Neural progenitor cell (in vitro differentiated cells): Measurements from ENCODE around the gene PPP2R1B. TPM values are rescaled to one million over a fixed set of nuclear protein-coding genes. Genes with fewer than 3 reads are reported as not detected.

Experiments used
- DNase-seq: peaks from one replicate; pipeline ENCODE4 v3.0.0-alpha.2; 2016; ENCODE audit warnings: low spot score
- H2AFZ ChIP-seq: fragments of 200-600 bp; sonication (generic); replicated peaks from 2 replicates; pipeline ENCODE4 v1.6.1; 2016; ENCODE audit warnings: antibody characterized with exemption
- H3F3A ChIP-seq: fragments of 200-600 bp; sonication (generic); 2 replicates; pipeline ENCODE4 v1.6.1; 2016; ENCODE audit warnings: antibody characterized with exemption, low read depth
- H3K27ac ChIP-seq: fragments of 200-600 bp; sonication (generic); 2 replicates; pipeline ENCODE4 v1.5.1; 2016; ENCODE audit warnings: mild to moderate bottlenecking
- H3K27me3 ChIP-seq: fragments of 200-600 bp; sonication (generic); 2 replicates; pipeline ENCODE4 v1.6.1; 2016; ENCODE audit warnings: mild to moderate bottlenecking, moderate library complexity
- H3K36me3 ChIP-seq: fragments of 200-600 bp; sonication (generic); 2 replicates; pipeline ENCODE4 v1.5.1; 2016
- H3K4me1 ChIP-seq: fragments of 200-600 bp; sonication (generic); 2 replicates; pipeline ENCODE4 v1.6.1; 2016; ENCODE audit warnings: mixed run types
- H3K4me2 ChIP-seq: fragments of 200-600 bp; sonication (generic); 2 replicates; pipeline ENCODE4 v1.6.1; 2016
- H3K4me3 ChIP-seq: fragments of 200-600 bp; sonication (generic); 2 replicates; pipeline ENCODE4 v1.5.1; 2016
- H3K79me2 ChIP-seq: fragments of 200-600 bp; sonication (generic); 2 replicates; pipeline ENCODE4 v1.6.1; 2016; ENCODE audit warnings: low read depth
- H3K9ac ChIP-seq: fragments of 200-600 bp; sonication (generic); 2 replicates; pipeline ENCODE4 v1.6.1; 2016
- H3K9me3 ChIP-seq: fragments of 200-600 bp; sonication (generic); 2 replicates; pipeline ENCODE4 v1.5.1; 2016; ENCODE audit warnings: low read depth
- H4K20me1 ChIP-seq: fragments of 200-600 bp; sonication (generic); 2 replicates; pipeline ENCODE4 v1.6.1; 2016; ENCODE audit warnings: low read depth
- H3K27ac Mint-ChIP-seq: 3 replicates; pipeline ENCODE4 v1.8.0; 2021; ENCODE audit warnings: mixed read lengths
- H3K27me3 Mint-ChIP-seq: 2 replicates; pipeline ENCODE4 v1.8.0; 2022; ENCODE audit warnings: low read depth, mild to moderate bottlenecking, inconsistent platforms, moderate library complexity, mixed read lengths; ENCODE audit not compliant: insufficient read depth
- H3K36me3 Mint-ChIP-seq: 3 replicates; pipeline ENCODE4 v1.8.0; 2021; ENCODE audit warnings: mixed read lengths
- H3K4me1 Mint-ChIP-seq: 3 replicates; pipeline ENCODE4 v1.8.0; 2021; ENCODE audit warnings: mixed read lengths
- H3K4me3 Mint-ChIP-seq: 3 replicates; pipeline ENCODE4 v1.8.0; 2021; ENCODE audit warnings: mild to moderate bottlenecking, moderate library complexity, mixed read lengths
- H3K9me3 Mint-ChIP-seq: 3 replicates; pipeline ENCODE4 v1.8.0; 2020; ENCODE audit warnings: mixed read lengths
- EZH2 ChIP-seq: fragments of 200-600 bp; sonication (generic); IDR thresholded peaks from 2 replicates; pipeline ENCODE4 v1.6.1; 2017; ENCODE audit warnings: antibody characterized with exemption, mild to moderate bottlenecking, moderate library complexity
- EZH2phosphoT487 ChIP-seq: fragments of 200-600 bp; sonication (generic); IDR thresholded peaks from 2 replicates; pipeline ENCODE4 v1.6.1; 2017; ENCODE audit warnings: antibody characterized with exemption
- total RNA-seq: library from RNA; depleted of rRNA; stranded (reverse); fragments of >200 nt; gene quantifications from 2 replicates; pipeline ENCODE4 v1.2.3, GENCODE V29; 2015; ENCODE audit warnings: low replicate concordance
- TF ChIP-seq, protein P1 (sequence below): fragments of 200-600 bp; sonication (generic); IDR thresholded peaks from 2 replicates; pipeline ENCODE4 v1.5.1; 2017; ENCODE audit warnings: antibody characterized with exemption, mild to moderate bottlenecking

Gene PPP2R1B
- total RNA-seq, 1 donor from 2014 or later: 68.4 TPM

GRCh38 chr11:111725621-111726020, 40.6 kb downstream of the PPP2R1B start:
- Histone ChIP-seq H3K27me3 (no peaks in the 10 kb centered on the region), H3K36me3 (peaks cover 3% of the 10 kb centered on the region), H4K20me1 (peaks cover 14% of the 10 kb centered on the region), H3K79me2 (no peaks in the 10 kb centered on the region), H3K4me2 (no peak overlapping the region), H3K4me3 (no peak overlapping the region), H3K27ac (no peak overlapping the region), H3K9ac (no peak overlapping the region), H3F3A (no peaks in the 10 kb centered on the region), H2AFZ (no peak overlapping the region), H3K9me3 (no peaks in the 10 kb centered on the region), H3K4me1 (no peaks in the 10 kb centered on the region)
- DNase-seq: no peak
- Mint-ChIP-seq H3K27ac (no peak overlapping the region), H3K36me3 (peaks cover 29% of the 10 kb centered on the region), H3K4me1 (peaks cover 18% of the 10 kb centered on the region), H3K4me3 (no peak overlapping the region), H3K27me3 (no peaks in the 10 kb centered on the region), H3K9me3 (no peaks in the 10 kb centered on the region)
- TF ChIP-seq, protein P1, sequence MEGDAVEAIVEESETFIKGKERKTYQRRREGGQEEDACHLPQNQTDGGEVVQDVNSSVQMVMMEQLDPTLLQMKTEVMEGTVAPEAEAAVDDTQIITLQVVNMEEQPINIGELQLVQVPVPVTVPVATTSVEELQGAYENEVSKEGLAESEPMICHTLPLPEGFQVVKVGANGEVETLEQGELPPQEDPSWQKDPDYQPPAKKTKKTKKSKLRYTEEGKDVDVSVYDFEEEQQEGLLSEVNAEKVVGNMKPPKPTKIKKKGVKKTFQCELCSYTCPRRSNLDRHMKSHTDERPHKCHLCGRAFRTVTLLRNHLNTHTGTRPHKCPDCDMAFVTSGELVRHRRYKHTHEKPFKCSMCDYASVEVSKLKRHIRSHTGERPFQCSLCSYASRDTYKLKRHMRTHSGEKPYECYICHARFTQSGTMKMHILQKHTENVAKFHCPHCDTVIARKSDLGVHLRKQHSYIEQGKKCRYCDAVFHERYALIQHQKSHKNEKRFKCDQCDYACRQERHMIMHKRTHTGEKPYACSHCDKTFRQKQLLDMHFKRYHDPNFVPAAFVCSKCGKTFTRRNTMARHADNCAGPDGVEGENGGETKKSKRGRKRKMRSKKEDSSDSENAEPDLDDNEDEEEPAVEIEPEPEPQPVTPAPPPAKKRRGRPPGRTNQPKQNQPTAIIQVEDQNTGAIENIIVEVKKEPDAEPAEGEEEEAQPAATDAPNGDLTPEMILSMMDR: no peak
- TF ChIP-seq EZH2phosphoT487: no peak
- TF ChIP-seq EZH2: no peak

- H3K9me3 Mint-ChIP-seq: no peaks in the 10 kb centered on the region
- peaks cover 3% of the 10 kb centered on the region for H3K36me3 ChIP-seq
- no peak for DNase-seq
- H3K4me1 ChIP-seq: no peaks in the 10 kb centered on the region
- H2AFZ ChIP-seq: no peak overlapping the region
- H3K27me3 ChIP-seq: no peaks in the 10 kb centered on the region
- H3K27ac Mint-ChIP-seq: no peak overlapping the region
- H3K9ac ChIP-seq: no peak overlapping the region
- H3K27ac ChIP-seq: no peak overlapping the region
- no peaks in the 10 kb centered on the region for H3K79me2 ChIP-seq
- H3K36me3 Mint-ChIP-seq: peaks cover 35% of the 10 kb centered on the region
- H3K9me3 ChIP-seq: no peaks in the 10 kb centered on the region
- H3K4me3 Mint-ChIP-seq: no peak overlapping the region
- H3K4me3 ChIP-seq: no peak overlapping the region
- no peaks in the 10 kb centered on the region for H3F3A ChIP-seq
- TF ChIP-seq EZH2: no peak
- no peak for TF ChIP-seq EZH2phosphoT487
- TF ChIP-seq, protein P1: no peak
- H3K4me2 ChIP-seq: no peak overlapping the region
- peaks cover 9% of the 10 kb centered on the region for H3K4me1 Mint-ChIP-seq
- no peaks in the 10 kb centered on the region for H3K27me3 Mint-ChIP-seq
- peaks cover 9% of the 10 kb centered on the region for H4K20me1 ChIP-seq
Measured at GRCh38 chr11:111724615-111725129, 41.5 kb downstream of the PPP2R1B start.

DNA sequence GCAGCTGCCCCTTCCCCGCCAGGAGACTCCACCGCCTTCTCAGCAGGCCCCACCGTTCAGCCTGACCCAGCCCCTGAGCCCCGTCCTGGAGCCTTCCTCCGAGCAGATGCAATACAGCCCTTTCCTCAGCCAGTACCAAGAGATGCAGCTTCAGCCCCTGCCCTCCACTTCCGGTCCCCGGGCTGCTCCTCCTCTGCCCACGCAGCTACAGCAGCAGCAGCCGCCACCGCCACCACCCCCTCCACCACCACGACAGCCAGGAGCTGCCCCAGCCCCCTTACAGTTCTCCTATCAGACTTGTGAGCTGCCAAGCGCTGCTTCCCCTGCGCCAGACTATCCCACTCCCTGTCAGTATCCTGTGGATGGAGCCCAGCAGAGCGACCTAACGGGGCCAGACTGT, 42.6 kb downstream of the PPP2R1B start:
- Histone ChIP-seq H3F3A (no peaks in the 10 kb centered on the region), H3K27ac (no peak overlapping the region), H3K4me2 (no peak overlapping the region), H3K79me2 (no peaks in the 10 kb centered on the region), H3K27me3 (no peaks in the 10 kb centered on the region), H3K4me3 (no peak overlapping the region), H3K36me3 (peaks cover 3% of the 10 kb centered on the region), H3K4me1 (peaks cover 5% of the 10 kb centered on the region), H3K9me3 (no peaks in the 10 kb centered on the region), H4K20me1 (peaks cover 3% of the 10 kb centered on the region), H3K9ac (no peak overlapping the region), H2AFZ (no peak overlapping the region)
- TF ChIP-seq EZH2 (no peak), EZH2phosphoT487 (no peak)
- TF ChIP-seq, protein P1: no peak
- Mint-ChIP-seq H3K27ac (peak overlapping the region; percentile 57), H3K27me3 (no peaks in the 10 kb centered on the region), H3K9me3 (no peaks in the 10 kb centered on the region), H3K4me3 (no peak overlapping the region), H3K4me1 (peaks cover 4% of the 10 kb centered on the region), H3K36me3 (peaks cover 34% of the 10 kb centered on the region)
- DNase-seq: no peak
